Adrenal gland (tissue), 5 donors: ENCODE data around the gene SBK1.

ENCODE experiments used
- POLR2A ChIP-seq, 2 donors: fragments of 450-650 bp; IDR thresholded peaks; one replicate each; pipeline ENCODE4 v1.6.1; 2017; ENCODE audit warnings: antibody characterized with exemption in 2 of 2, mild to moderate bottlenecking in 2 of 2, moderate library complexity in 1 of 2
- TF ChIP-seq, protein P1 (sequence below), 6 experiments: fragments of 450-650 bp in 4 of 6; fragments of 200-600 bp in 2 of 6; sonication (generic) in 1 of 6; IDR thresholded peaks; 1 replicate in 5 of 6; 2 replicates in 1 of 6; pipeline versions ENCODE4 v1.5.1 to v1.8.0; 2016 to 2021; ENCODE audit warnings: antibody characterized with exemption in 6 of 6, mild to moderate bottlenecking in 2 of 6, moderate library complexity in 1 of 6
- donor health status: DM: no; HTN: no; CAD: no.

DNA sequence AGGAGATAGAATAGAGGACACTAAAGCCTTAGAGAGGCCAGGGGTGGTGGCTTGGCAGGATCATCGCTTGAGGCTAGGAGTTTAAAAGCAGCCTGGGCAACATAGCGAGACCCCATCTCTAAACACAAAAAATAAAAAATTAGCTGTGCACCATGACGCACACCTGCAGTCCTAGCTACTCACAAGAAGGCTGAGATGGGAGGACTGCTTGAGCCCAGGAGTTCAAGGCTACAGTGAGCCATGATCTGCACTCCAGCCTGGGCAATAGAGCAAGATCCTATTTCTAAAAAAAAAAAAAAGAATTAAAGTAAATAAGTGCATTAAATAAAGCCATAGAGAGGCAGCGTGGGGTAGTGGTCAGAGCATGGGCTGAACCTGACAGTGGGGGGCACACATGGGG lies 19.1 kb downstream of the SBK1 start:
- no peak for TF ChIP-seq POLR2A (IDR thresholded peaks at IDR 0.05)
- TF ChIP-seq, protein P1, sequence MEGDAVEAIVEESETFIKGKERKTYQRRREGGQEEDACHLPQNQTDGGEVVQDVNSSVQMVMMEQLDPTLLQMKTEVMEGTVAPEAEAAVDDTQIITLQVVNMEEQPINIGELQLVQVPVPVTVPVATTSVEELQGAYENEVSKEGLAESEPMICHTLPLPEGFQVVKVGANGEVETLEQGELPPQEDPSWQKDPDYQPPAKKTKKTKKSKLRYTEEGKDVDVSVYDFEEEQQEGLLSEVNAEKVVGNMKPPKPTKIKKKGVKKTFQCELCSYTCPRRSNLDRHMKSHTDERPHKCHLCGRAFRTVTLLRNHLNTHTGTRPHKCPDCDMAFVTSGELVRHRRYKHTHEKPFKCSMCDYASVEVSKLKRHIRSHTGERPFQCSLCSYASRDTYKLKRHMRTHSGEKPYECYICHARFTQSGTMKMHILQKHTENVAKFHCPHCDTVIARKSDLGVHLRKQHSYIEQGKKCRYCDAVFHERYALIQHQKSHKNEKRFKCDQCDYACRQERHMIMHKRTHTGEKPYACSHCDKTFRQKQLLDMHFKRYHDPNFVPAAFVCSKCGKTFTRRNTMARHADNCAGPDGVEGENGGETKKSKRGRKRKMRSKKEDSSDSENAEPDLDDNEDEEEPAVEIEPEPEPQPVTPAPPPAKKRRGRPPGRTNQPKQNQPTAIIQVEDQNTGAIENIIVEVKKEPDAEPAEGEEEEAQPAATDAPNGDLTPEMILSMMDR (IDR thresholded peaks at IDR 0.05) = no peak
